OCI-LY3 (cell line): ENCODE data around the gene IRF2BP2.

Source experiments
- H2AFZ ChIP-seq: fragments of 200-600, 300-600 bp; shearing (Covaris generic); 2 replicates; pipeline ENCODE4 v1.6.0; 2014; ENCODE audit warnings: antibody characterized with exemption, low read depth, low read length
- H3K27ac ChIP-seq: fragments of 200-600, 300-600 bp; sonication (generic); 2 replicates; pipeline ENCODE4 v1.5.1; 2014; ENCODE audit warnings: mild to moderate bottlenecking, low read length, moderate library complexity, mixed read lengths
- H3K27me3 ChIP-seq: fragments of 200-600, 300-600 bp; sonication (generic); 2 replicates; pipeline ENCODE4 v1.6.1; 2014; ENCODE audit warnings: low read depth, low read length, mixed read lengths
- H3K36me3 ChIP-seq: fragments of 200-600, 300-600 bp; sonication (generic); replicated peaks from 2 replicates; pipeline ENCODE3; 2014; ENCODE audit warnings: low read depth, low read length, mixed read lengths
- H3K4me1 ChIP-seq: fragments of 300-600, 200-600 bp; sonication (generic); 2 replicates; pipeline ENCODE4 v1.6.1; 2014; ENCODE audit warnings: low read length, mixed read lengths
- H3K4me2 ChIP-seq: fragments of 200-600, 300-600 bp; sonication (generic); 2 replicates; pipeline ENCODE4 v1.6.1; 2014; ENCODE audit warnings: low read length, mixed read lengths
- H3K4me3 ChIP-seq: fragments of 300-600, 200-600 bp; sonication (generic); 2 replicates; pipeline ENCODE4 v1.5.1; 2014; ENCODE audit warnings: antibody characterized with exemption, mild to moderate bottlenecking, low read length, moderate library complexity
- H3K79me2 ChIP-seq: fragments of 300-600, 200-600 bp; shearing (Covaris generic); 2 replicates; pipeline ENCODE4 v1.6.1; 2014; ENCODE audit warnings: mild to moderate bottlenecking, low read length, mixed read lengths
- H3K9ac ChIP-seq: fragments of 300-600, 200-600 bp; shearing (Covaris generic); 2 replicates; pipeline ENCODE4 v1.6.0; 2014; ENCODE audit warnings: mild to moderate bottlenecking, low read length, moderate library complexity
- H3K9me3 ChIP-seq: fragments of 200-600, 300-600 bp; shearing (Covaris generic); 2 replicates; pipeline ENCODE4 v1.6.1; 2014; ENCODE audit warnings: low read length, mixed read lengths; ENCODE audit not compliant: insufficient read depth
- H4K20me1 ChIP-seq: fragments of 200-600, 300-600 bp; sonication (generic); 2 replicates; pipeline ENCODE4 v1.6.1; 2016; ENCODE audit warnings: low read length, mixed read lengths; ENCODE audit not compliant: insufficient read depth
- EZH2phosphoT487 ChIP-seq: fragments of 200-600 bp; shearing (Covaris generic); IDR thresholded peaks from 2 replicates; pipeline ENCODE4 v1.6.1; 2018; ENCODE audit warnings: antibody characterized with exemption, mixed run types, low read depth
- TF ChIP-seq, protein P1 (sequence below): fragments of 200-600, 300-600 bp; sonication (generic); IDR thresholded peaks from 2 replicates; pipeline ENCODE4 v1.5.1; 2014; ENCODE audit warnings: antibody characterized with exemption, low read length, low read depth

Gene IRF2BP2

DNA sequence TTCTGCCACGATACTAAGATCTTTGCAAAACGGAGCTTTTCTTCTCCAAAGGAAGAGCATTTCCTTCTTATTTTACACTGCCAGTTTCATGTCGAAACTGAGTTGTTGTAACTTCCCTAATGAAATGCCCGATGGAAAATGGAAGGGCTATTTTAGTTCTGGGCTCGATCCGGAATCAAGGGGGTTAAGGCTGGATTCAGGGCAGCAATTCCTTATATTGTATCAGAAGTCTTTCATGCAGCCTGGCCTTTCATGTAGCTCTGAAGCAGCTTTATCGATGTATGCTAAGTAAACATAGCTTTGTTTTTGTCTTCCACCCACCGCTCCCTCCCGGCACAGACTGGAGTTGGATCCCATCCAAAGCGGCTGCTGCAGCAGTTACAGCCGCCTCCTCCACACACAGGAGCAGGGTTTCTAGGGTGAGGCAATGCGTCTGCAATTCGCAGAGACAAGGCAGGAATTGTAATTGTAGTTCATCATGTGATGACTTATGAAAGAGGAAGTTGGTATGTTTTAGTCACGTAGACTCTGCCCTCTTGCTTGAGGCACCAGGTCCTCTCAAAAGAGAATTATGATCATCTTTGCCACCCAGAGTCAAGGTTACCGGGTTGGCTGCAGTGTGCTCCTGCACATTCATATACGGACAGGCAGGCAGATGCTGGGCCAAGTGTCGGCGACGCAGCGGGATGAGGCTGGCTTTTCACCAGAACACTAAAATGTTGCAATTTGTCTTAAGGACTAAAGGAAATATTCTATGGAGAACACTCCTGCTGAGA is 2.6 kb upstream of the IRF2BP2 start:
- Histone ChIP-seq H3K4me1 (peaks cover 41% of the 10 kb centered on the region), H3K36me3 (peaks cover 4% of the 10 kb centered on the region), H3K4me3 (peak overlapping the region; percentile 93), H3K4me2 (peak overlapping the region; percentile 94), H4K20me1 (peaks cover 5% of the 10 kb centered on the region), H3K79me2 (peaks cover 21% of the 10 kb centered on the region), H3K27ac (peak overlapping the region; percentile 91), H3K9ac (peak overlapping the region; percentile 96), H3K27me3 (no peaks in the 10 kb centered on the region), H2AFZ (peak overlapping the region; percentile 10; the same call in 1 of the 2 replicates), H3K9me3 (no peaks in the 10 kb centered on the region)
- TF ChIP-seq, protein P1, sequence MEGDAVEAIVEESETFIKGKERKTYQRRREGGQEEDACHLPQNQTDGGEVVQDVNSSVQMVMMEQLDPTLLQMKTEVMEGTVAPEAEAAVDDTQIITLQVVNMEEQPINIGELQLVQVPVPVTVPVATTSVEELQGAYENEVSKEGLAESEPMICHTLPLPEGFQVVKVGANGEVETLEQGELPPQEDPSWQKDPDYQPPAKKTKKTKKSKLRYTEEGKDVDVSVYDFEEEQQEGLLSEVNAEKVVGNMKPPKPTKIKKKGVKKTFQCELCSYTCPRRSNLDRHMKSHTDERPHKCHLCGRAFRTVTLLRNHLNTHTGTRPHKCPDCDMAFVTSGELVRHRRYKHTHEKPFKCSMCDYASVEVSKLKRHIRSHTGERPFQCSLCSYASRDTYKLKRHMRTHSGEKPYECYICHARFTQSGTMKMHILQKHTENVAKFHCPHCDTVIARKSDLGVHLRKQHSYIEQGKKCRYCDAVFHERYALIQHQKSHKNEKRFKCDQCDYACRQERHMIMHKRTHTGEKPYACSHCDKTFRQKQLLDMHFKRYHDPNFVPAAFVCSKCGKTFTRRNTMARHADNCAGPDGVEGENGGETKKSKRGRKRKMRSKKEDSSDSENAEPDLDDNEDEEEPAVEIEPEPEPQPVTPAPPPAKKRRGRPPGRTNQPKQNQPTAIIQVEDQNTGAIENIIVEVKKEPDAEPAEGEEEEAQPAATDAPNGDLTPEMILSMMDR: no peak
- TF ChIP-seq EZH2phosphoT487: no peak

DNA sequence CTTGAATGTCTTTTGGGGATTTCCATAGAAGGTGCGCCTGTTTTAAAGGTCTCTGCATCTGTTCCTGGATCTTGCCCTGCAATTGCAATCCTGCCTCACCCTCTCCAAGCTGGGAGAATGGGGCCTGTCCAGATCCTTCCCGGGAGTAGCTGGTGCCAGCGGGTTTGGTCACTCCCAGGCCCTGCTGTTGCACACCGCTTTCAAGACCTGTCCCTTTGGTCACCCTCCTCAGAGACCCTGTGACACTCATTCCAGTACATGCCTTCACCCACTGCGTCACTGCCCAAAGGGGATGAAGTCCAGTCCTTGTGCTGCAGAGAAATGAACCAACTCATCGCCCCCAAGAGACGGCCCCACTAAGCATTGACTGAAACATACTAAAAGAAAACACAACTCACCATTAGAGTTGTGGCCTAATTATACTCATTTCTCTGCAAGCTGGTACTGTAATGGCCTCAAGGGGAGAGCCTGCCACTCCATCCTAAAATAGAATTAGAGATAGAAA is 1.9 kb upstream of the IRF2BP2 start:
- Histone ChIP-seq H3K4me1 (peaks cover 47% of the 10 kb centered on the region), H4K20me1 (peaks cover 11% of the 10 kb centered on the region), H3K9ac (peak overlapping the region; percentile 96), H3K27me3 (no peaks in the 10 kb centered on the region), H3K4me2 (peak overlapping the region; percentile 94), H3K36me3 (peaks cover 11% of the 10 kb centered on the region), H3K4me3 (peak overlapping the region; percentile 93), H3K9me3 (no peaks in the 10 kb centered on the region), H3K79me2 (peaks cover 27% of the 10 kb centered on the region), H3K27ac (peak overlapping the region; percentile 91), H2AFZ (no peak overlapping the region)
- TF ChIP-seq EZH2phosphoT487: no peak
- TF ChIP-seq, protein P1: no peak

DNA sequence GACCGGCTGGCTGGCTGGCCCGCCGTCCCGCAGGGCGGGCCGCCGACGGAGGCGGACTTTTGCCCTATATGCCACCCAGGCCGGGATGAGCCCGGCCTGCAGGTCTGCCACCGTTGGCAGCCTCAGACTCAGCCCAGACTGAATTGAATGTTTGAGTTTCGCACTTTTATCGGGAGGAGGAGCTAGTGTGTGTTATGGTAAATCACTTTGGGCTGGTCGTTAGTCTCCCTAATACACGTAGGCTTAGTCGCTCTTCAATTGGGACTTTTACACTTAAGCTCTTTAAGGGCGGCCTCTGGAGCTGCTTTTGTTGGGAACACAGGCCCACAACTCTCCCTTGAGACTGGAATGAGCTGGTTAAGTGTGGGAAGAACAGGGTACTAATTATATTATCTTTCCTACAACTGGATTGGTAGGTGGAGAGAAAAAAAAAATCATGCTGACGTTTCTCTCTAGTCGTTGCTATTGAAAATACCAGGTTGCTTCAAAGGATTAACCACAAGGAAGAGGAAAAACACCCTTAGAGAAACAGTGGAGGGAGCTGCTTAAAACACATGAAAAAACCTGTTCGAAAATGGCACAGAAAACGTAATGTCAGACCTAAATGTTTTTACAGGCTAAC is 1.4 kb upstream of the IRF2BP2 start:
- H3K27me3 ChIP-seq: no peaks in the 10 kb centered on the region
- peak overlapping the region; percentile 10; the same call in 1 of the 2 replicates for H2AFZ ChIP-seq
- H3K27ac ChIP-seq: peak overlapping the region; percentile 91
- no peaks in the 10 kb centered on the region for H3K9me3 ChIP-seq
- H3K9ac ChIP-seq: peak overlapping the region; percentile 96
- peaks cover 16% of the 10 kb centered on the region for H3K36me3 ChIP-seq
- H4K20me1 ChIP-seq: peaks cover 17% of the 10 kb centered on the region
- H3K4me1 ChIP-seq: peaks cover 53% of the 10 kb centered on the region
- peak overlapping the region; percentile 94 for H3K4me2 ChIP-seq
- H3K79me2 ChIP-seq: peaks cover 33% of the 10 kb centered on the region
- no peak for TF ChIP-seq EZH2phosphoT487
- TF ChIP-seq, protein P1: peak; percentile 16; the same call in 1 of the 2 replicates
- H3K4me3 ChIP-seq: peak overlapping the region; percentile 93

GRCh38 chr1:234610666-234611224 is 767 bp upstream of the IRF2BP2 start:
- peak overlapping the region; percentile 94 for H3K4me2 ChIP-seq
- H3K36me3 ChIP-seq: peaks cover 22% of the 10 kb centered on the region
- H4K20me1 ChIP-seq: peaks cover 23% of the 10 kb centered on the region
- H3K27me3 ChIP-seq: no peaks in the 10 kb centered on the region
- H3K9me3 ChIP-seq: no peaks in the 10 kb centered on the region
- H3K9ac ChIP-seq: peak overlapping the region; percentile 96
- H2AFZ ChIP-seq: peak overlapping the region; percentile 52
- H3K27ac ChIP-seq: peak overlapping the region; percentile 91
- peaks cover 59% of the 10 kb centered on the region for H3K4me1 ChIP-seq
- peaks cover 39% of the 10 kb centered on the region for H3K79me2 ChIP-seq
- peak overlapping the region; percentile 93 for H3K4me3 ChIP-seq
- no peak for TF ChIP-seq EZH2phosphoT487
- TF ChIP-seq, protein P1: no peak
